ENCODE data around the gene PRKAR1A. TPM values are rescaled to one million over a fixed set of nuclear protein-coding genes. Genes with fewer than 3 reads are reported as not detected.
A peak's percentile ranks its signal among the peaks of the same experiment; 100 is the strongest.
"Not testable (repeated sequence)": the region's sequence is repeated elsewhere in the genome, so short reads cannot be mapped to it uniquely, and the experiment has no call there.

PRKAR1A gene
- total RNA-seq: 470 TPM
- long read RNA-seq, full-length matches to known transcripts: 153 of 229 reads
- long read RNA-seq, partial matches to known transcripts: 22 of 229 reads
- long read RNA-seq, other reads (novel, unspliced or antisense): 54 of 229 reads

GRCh38 chr17:68512247-68512959 is at the start of gene PRKAR1A:
Gene PRKAR1A, plus strand, starts transcription at chr17:68512430. Its CDS starts 2,970 bp downstream, at chr17:68515400.
- peak; percentile 97 for DNase-seq (ENCODE audit: low spot score)

DNA sequence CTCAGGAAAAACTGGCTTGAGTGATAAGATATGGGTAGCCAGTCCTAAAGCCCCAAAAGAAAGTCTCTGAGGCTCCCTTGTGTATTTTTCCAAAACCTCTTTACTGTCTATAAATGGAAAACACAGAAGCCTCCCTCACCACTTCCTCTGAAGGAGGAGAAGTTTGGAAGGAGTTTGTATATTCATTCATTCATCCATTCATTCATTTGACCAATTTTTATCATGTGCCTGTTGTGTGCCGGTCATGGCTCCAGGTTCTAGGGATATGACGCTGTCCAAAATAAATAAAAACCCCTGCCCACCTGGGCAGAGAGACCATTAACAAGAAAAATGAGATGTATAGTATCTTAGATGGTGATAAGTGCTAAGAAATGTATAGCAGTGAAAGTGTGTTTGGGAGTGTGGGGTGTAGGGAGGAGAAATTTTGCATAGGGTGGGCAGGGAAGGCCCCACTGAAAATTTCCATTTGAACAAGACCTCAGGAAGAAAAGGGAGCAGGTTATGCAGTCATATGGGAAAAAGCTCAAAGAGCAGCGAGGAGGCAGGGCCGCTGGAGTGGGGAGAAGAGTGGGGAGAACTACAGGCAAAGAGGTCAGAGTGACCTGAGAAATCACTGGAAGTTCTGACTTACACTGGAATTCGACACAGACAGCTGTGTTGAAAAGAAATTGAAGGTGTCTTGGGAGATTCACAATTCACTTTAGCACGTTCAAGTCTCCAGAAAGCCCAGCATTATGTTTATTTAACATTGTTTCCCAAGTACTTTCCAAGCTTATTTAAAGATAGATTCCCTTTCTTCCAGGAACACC is 48.8 kb upstream of the PRKAR1A start:
- DNase-seq (ENCODE audit: low spot score): no peak

- no peak for DNase-seq (ENCODE audit: low spot score)
Measured at GRCh38 chr17:68468334-68468733, 43.9 kb upstream of the PRKAR1A start.

GRCh38 chr17:68468788-68469187 is 43.4 kb upstream of the PRKAR1A start:
- DNase-seq (ENCODE audit: low spot score): no peak

DNA sequence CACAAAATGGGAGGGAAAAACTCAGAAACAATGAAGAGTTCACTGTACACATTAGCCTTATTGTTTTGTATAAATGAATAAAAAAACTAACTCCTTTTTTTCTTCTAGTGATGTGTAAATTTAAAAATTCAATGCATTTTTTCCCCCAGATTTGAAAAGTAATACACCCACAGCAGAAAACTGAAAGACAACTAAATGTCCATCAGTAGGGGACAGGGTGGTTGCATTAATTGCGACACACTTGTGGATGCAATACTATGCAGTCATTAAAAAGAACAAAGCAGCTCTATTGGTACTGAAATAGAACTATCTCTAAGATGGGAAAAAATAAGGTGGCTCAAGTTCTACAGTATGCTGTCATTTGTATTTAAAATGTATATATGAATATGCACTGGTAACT is 41.3 kb upstream of the PRKAR1A start:
- DNase-seq (ENCODE audit: low spot score): no peak

DNA sequence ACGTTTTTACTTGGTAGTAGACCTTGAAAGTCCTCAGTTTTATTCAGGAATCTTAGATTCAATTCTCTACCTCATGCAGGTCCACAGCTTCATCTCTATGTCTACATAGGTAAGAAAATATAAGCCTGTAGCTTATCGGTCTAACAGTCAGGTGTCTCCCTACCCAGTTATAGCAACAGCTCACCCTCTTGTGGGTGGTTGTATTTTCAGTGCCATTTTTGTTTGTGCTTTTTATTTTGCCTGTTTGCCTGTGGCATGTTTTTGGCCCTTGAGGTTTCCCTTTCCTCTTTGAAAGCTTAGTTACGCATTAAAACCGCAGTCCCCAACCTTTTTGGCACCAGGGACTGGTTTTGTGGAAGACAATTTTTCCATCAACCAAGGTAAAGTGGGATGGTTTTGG is 31.3 kb upstream of the PRKAR1A start:
- no peak for DNase-seq (ENCODE audit: low spot score)

DNA sequence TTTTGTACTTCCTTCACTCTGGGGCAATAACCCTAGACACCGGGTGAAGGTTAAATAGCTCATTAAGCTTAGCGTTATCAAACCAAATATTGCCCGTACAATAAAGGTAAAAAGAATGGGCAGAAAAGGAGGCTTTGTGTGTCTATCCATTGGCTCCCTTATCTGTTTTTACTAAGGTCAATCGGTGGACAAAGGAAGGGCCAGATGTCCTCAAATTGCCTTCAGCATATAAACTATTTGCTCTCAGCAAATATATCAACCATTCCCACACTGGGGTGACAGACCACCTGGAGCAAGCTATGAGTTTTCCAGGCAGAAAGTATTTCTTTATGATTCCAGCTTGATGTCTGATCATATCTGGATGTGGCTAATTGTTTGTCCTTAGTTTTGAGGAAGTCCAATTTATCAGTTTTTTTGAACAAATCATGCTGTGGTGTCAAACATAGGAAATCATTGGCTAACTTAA is 29.6 kb upstream of the PRKAR1A start:
- no peak for DNase-seq (ENCODE audit: low spot score)

GRCh38 chr17:68484458-68484857 is 27.8 kb upstream of the PRKAR1A start:
- no peak for DNase-seq (ENCODE audit: low spot score)

DNA sequence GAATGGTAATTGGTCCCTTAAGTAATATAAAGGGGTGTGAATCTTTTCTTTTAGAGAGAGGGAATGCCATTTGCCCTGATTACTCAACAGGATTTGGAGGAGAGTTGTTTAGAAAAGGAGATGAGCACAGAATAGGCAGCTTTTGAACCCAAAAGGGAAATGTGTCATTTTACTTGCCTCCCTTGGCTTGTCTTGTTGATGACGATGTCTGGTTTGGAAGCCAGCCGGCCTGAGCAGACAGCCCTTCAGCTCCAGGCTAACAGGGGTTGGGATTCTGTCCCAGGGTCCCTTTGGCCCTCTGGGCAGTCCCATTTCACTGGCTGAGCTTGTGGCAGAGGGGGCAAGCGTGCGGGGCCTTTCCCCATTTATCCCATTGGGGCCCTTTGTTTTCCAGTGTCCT is 22.3 kb upstream of the PRKAR1A start:
- DNase-seq (ENCODE audit: low spot score): no peak

GRCh38 chr17:68491381-68492231 is 20.6 kb upstream of the PRKAR1A start:
- no peak for DNase-seq (ENCODE audit: low spot score)

DNA sequence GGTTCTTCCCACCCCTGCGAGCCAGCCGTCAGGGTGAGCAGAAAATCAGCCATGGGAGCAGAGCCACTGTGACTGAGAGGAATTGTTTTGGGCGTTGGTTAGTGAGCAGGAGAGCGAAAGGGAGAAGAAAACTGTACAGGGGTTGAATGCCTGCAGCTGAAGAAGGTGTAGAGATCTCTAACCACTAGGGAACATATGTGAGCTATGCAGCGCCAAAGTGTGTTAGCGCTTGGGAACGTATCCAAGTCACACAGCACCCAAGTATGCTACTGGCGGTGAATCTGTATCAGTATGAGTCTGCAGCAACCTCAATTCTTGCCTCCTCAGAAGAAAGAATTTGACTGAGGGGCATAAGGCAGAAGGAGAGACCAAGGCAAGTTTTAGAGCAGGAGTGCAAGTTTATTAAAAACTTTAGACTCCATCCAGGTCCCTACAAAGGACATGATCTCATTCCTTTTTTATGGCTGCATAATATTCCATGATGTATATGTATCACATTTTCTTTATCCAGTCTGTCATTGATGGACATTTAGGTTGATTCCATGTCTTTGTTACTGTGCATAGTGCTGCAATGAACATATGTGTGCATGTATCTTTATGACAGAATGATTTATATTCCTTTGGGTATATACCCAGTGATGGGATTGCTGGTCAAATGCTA is 19.7 kb upstream of the PRKAR1A start:
- not testable (repeated sequence) for DNase-seq (ENCODE audit: low spot score)

DNA sequence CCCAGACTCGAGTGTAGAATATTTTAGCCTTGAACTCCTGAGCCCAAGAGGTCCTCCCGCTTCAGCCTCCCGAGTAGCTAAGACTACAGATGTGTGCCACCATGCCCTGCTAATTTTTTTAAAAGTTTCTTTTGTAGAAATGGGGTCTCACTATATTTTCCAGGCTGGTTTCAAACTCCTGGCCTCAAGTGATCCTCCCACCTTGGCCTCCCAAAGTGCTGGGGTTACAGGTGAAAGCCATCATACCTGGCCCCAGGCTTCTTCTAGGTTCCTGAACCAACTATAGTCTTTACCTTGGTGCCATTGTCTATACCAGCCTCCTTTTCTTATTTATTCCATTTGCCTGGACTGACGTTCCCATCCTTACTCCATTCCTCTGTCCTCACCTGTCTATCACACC is 17.1 kb upstream of the PRKAR1A start:
- no peak for DNase-seq (ENCODE audit: low spot score)

GRCh38 chr17:68497885-68498319 is 14.3 kb upstream of the PRKAR1A start:
- DNase-seq (ENCODE audit: low spot score): no peak

DNA sequence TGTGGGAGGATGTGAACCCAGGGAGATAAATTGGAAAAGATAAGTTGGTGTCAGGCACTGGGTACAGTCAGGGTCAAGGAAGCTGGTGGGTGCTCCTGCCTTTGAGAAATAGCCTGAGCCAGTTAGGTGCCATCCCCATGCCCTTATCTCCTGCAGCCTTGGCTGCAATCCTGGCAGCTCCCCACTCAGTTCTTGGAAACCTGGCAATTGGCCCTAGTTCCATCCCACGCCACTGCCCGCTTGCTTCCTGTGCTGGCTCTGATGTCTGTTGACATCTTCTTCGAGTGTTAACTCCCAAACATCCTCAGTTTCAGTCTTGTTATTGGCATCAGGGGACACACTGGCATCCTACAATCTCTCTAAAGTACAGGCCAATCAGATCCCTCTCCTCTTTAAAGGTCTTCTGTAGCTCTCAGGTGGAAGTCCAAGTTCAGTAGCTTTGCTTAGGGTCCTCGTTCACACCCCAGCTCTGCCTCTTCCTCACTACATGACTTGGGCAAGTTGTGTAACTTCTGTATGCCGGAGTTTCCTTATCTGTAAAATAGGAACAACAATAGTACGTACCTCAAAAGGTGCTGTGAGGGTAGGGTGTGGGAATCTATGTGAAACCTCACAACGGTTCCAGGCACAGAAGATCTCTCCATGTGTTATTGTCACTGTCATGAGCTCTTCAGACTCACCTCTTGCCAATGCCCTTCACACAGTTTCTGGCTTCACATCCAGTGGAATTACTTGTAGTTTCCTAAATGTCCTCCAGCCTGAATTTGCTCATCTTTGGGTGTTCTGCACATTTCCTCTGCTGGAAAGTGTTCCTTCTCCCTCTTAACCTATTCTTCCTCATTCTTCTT is 13.5 kb upstream of the PRKAR1A start:
- DNase-seq (ENCODE audit: low spot score): no peak

GRCh38 chr17:68499587-68499986 is 12.6 kb upstream of the PRKAR1A start:
- no peak for DNase-seq (ENCODE audit: low spot score)

- DNase-seq (ENCODE audit: low spot score): no peak
Measured at GRCh38 chr17:68501074-68501473, 11.2 kb upstream of the PRKAR1A start.

GRCh38 chr17:68505951-68506350 is 6.3 kb upstream of the PRKAR1A start:
- no peak for DNase-seq (ENCODE audit: low spot score)

DNA sequence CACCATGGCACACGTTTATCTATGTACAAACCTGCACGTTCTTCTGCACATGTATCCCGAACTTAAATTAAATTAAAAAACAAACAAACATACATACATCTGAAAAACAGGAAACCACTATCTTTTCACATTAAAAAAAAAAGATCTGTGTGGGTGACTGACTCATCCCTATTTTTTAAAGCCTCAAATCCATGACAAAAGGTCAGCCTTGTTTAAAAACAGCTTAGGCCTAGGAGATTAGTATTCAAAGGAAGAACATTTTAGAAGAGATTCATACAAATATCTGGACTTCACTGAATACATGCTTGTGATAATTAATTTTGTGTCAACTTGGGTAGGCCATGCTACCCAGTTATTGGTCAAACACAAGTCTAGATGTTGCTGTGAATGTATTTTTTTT is 4.7 kb upstream of the PRKAR1A start:
- no peak for DNase-seq (ENCODE audit: low spot score)

- DNase-seq (ENCODE audit: low spot score): no peak
Measured at GRCh38 chr17:68509141-68510057, 2.8 kb upstream of the PRKAR1A start.
